Activated CD8-positive, alpha-beta T cell treated with anti-CD3 and anti-CD28 coated beads, Interleukin-2, amount 10 ng/mL, durations not matched to agents 7 days and 5 days (primary cell): ENCODE data around the gene TBC1D1. TPM values are rescaled to one million over a fixed set of nuclear protein-coding genes. Genes with fewer than 3 reads are reported as not detected.

ENCODE experiments used
- ATAC-seq: fragments of 150-1000 bp; cut with Tn5 transposase; one replicate; pipeline ENCODE4 v1.10.0; 2021; ENCODE audit warnings: moderate library complexity
- CTCF ChIA-PET: fragments of 350-600 bp; sonication (Branson Sonifier 250); formaldehyde crosslinking; loops from one replicate; lab custom pipeline; 2021; ENCODE audit warnings: antibody characterized with exemption; lab: Charles Lee
- POLR2A ChIA-PET: fragments of 350-600 bp; sonication (Branson Sonifier 250); formaldehyde crosslinking; loops from one replicate; lab custom pipeline; 2021; ENCODE audit warnings: antibody characterized with exemption; lab: Charles Lee
- DNase-seq: peaks from one replicate; pipeline ENCODE4 v3.0.0-alpha.2; 2020
- H3K27ac Mint-ChIP-seq: one replicate; pipeline ENCODE4 v1.8.0; 2021; ENCODE audit warnings: mild to moderate bottlenecking, mixed read lengths
- H3K27me3 Mint-ChIP-seq: one replicate; pipeline ENCODE4 v1.8.0; 2021; ENCODE audit warnings: low read depth, mixed read lengths
- H3K36me3 Mint-ChIP-seq: one replicate; pipeline ENCODE4 v1.8.0; 2021; ENCODE audit warnings: low read depth, mixed read lengths
- H3K4me1 Mint-ChIP-seq: one replicate; pipeline ENCODE4 v1.8.0; 2021; ENCODE audit warnings: low read depth, mixed read lengths
- H3K4me3 Mint-ChIP-seq: one replicate; pipeline ENCODE4 v1.8.0; 2021; ENCODE audit warnings: mild to moderate bottlenecking, mixed read lengths
- H3K9me3 Mint-ChIP-seq: one replicate; pipeline ENCODE4 v1.8.0; 2022; ENCODE audit warnings: mixed read lengths; ENCODE audit not compliant: insufficient read depth
- total RNA-seq, 2 experiments: library from RNA; stranded (reverse); gene quantifications; one replicate each; pipeline ENCODE4 v1.2.3, GENCODE V29; 2021

TBC1D1 gene
- total RNA-seq, 2 experiments from 2014 or later = 84.4 to 87.6 TPM

GRCh38 chr4:38139187-38139586 lies 248.3 kb downstream of the TBC1D1 start:
- Mint-ChIP-seq H3K27me3 (no peaks in the 10 kb centered on the region), H3K4me3 (no peak overlapping the region), H3K4me1 (peaks cover 13% of the 10 kb centered on the region), H3K27ac (no peak overlapping the region), H3K9me3 (no peaks in the 10 kb centered on the region), H3K36me3 (peaks cover 55% of the 10 kb centered on the region)
- ChIA-PET POLR2A (no interaction called here), CTCF (no interaction called here)
- DNase-seq (no peak), ATAC-seq (no peak)

GRCh38 chr4:38140643-38141203 lies 249.8 kb downstream of the TBC1D1 start:
- Mint-ChIP-seq H3K27ac (no peak overlapping the region), H3K9me3 (no peaks in the 10 kb centered on the region), H3K4me3 (no peak overlapping the region), H3K36me3 (peaks cover 43% of the 10 kb centered on the region), H3K27me3 (no peaks in the 10 kb centered on the region), H3K4me1 (peaks cover 11% of the 10 kb centered on the region)
- POLR2A ChIA-PET = no interaction called here
- CTCF ChIA-PET = no interaction called here
- no peak for ATAC-seq
- no peak for DNase-seq

GRCh38 chr4:38141808-38142500 lies 251.1 kb downstream of the TBC1D1 start:
- peaks cover 34% of the 10 kb centered on the region for H3K36me3 Mint-ChIP-seq
- no peaks in the 10 kb centered on the region for H3K9me3 Mint-ChIP-seq
- no peak overlapping the region for H3K27ac Mint-ChIP-seq
- no peak for ATAC-seq
- ChIA-PET POLR2A (interaction anchor here (1.6 kb wide), 1 partner anchor 19 kb away, joined by 3 read pairs; no protein-coding TSS in a partner anchor), CTCF (interaction anchor here (1.6 kb wide), 1 partner anchor 17 kb away, joined by 4 read pairs; no protein-coding TSS in a partner anchor)
- H3K4me3 Mint-ChIP-seq = no peak overlapping the region
- DNase-seq = no peak
- H3K4me1 Mint-ChIP-seq = peaks cover 11% of the 10 kb centered on the region
- H3K27me3 Mint-ChIP-seq = no peaks in the 10 kb centered on the region

- H3K36me3 Mint-ChIP-seq = peaks cover 15% of the 10 kb centered on the region
- CTCF ChIA-PET = interaction anchor here (0.8 to 1.6 kb wide), 3 partner anchors 8 to 14 kb away, joined by 3 to 4 read pairs (median 3); no protein-coding TSS in a partner anchor
- H3K4me1 Mint-ChIP-seq = peaks cover under 1% of the 10 kb centered on the region
- no peak overlapping the region for H3K27ac Mint-ChIP-seq
- POLR2A ChIA-PET = no interaction called here
- DNase-seq = no peak
- H3K9me3 Mint-ChIP-seq = no peaks in the 10 kb centered on the region
- ATAC-seq = no peak
- H3K4me3 Mint-ChIP-seq = no peak overlapping the region
- peaks cover 5% of the 10 kb centered on the region for H3K27me3 Mint-ChIP-seq
Measured at GRCh38 chr4:38144031-38144430, 253.1 kb downstream of the TBC1D1 start.

GRCh38 chr4:38145033-38145678 lies 254.3 kb downstream of the TBC1D1 start:
- H3K27ac Mint-ChIP-seq = no peak overlapping the region
- H3K9me3 Mint-ChIP-seq = no peaks in the 10 kb centered on the region
- no peaks in the 10 kb centered on the region for H3K4me1 Mint-ChIP-seq
- POLR2A ChIA-PET = interaction anchor here (1.2 kb wide), 1 partner anchor 13 kb away, joined by 3 read pairs; no protein-coding TSS in a partner anchor
- peaks cover 5% of the 10 kb centered on the region for H3K27me3 Mint-ChIP-seq
- DNase-seq (no peak), ATAC-seq (no peak)
- no peak overlapping the region for H3K4me3 Mint-ChIP-seq
- CTCF ChIA-PET = interaction anchor here (0.8 to 1.4 kb wide), 2 partner anchors 9 to 13 kb away, joined by 3 read pairs; no protein-coding TSS in a partner anchor
- peaks cover 3% of the 10 kb centered on the region for H3K36me3 Mint-ChIP-seq

GRCh38 chr4:38145741-38146140 lies 254.9 kb downstream of the TBC1D1 start:
- H3K27me3 Mint-ChIP-seq = peaks cover 5% of the 10 kb centered on the region
- DNase-seq (no peak), ATAC-seq (no peak)
- no peak overlapping the region for H3K4me3 Mint-ChIP-seq
- POLR2A ChIA-PET = interaction anchor here (1.2 kb wide), 1 partner anchor 13 kb away, joined by 3 read pairs; no protein-coding TSS in a partner anchor
- H3K36me3 Mint-ChIP-seq = no peaks in the 10 kb centered on the region
- CTCF ChIA-PET = no interaction called here
- no peak overlapping the region for H3K27ac Mint-ChIP-seq
- no peaks in the 10 kb centered on the region for H3K4me1 Mint-ChIP-seq
- H3K9me3 Mint-ChIP-seq = no peaks in the 10 kb centered on the region

- Mint-ChIP-seq H3K27ac (no peak overlapping the region), H3K4me1 (no peaks in the 10 kb centered on the region), H3K4me3 (no peak overlapping the region), H3K36me3 (no peaks in the 10 kb centered on the region), H3K27me3 (peaks cover 5% of the 10 kb centered on the region), H3K9me3 (no peaks in the 10 kb centered on the region)
- ChIA-PET POLR2A (interaction anchor here (0.6 kb wide), 1 partner anchor 32 kb away, joined by 4 read pairs; no protein-coding TSS in a partner anchor), CTCF (no interaction called here)
- ATAC-seq = no peak
- DNase-seq = no peak
Measured at GRCh38 chr4:38146383-38146782, 255.5 kb downstream of the TBC1D1 start.

- peaks cover 9% of the 10 kb centered on the region for H3K4me1 Mint-ChIP-seq
- H3K27ac Mint-ChIP-seq = no peak overlapping the region
- peaks cover 5% of the 10 kb centered on the region for H3K27me3 Mint-ChIP-seq
- no peak for DNase-seq
- H3K9me3 Mint-ChIP-seq = no peaks in the 10 kb centered on the region
- no peaks in the 10 kb centered on the region for H3K36me3 Mint-ChIP-seq
- no peak for ATAC-seq
- no peak overlapping the region for H3K4me3 Mint-ChIP-seq
- ChIA-PET POLR2A (no interaction called here), CTCF (no interaction called here)
Measured at GRCh38 chr4:38149472-38149996, 258.6 kb downstream of the TBC1D1 start.

- no peak for DNase-seq
- H3K36me3 Mint-ChIP-seq = no peaks in the 10 kb centered on the region
- H3K9me3 Mint-ChIP-seq = no peaks in the 10 kb centered on the region
- H3K4me1 Mint-ChIP-seq = peaks cover 15% of the 10 kb centered on the region
- CTCF ChIA-PET = no interaction called here
- no peak overlapping the region for H3K27ac Mint-ChIP-seq
- H3K27me3 Mint-ChIP-seq = peaks cover 5% of the 10 kb centered on the region
- ATAC-seq = no peak
- no peak overlapping the region for H3K4me3 Mint-ChIP-seq
- POLR2A ChIA-PET = no interaction called here
Measured at GRCh38 chr4:38149997-38150671, 259.2 kb downstream of the TBC1D1 start.

GRCh38 chr4:38150766-38151165 lies 259.9 kb downstream of the TBC1D1 start:
- ChIA-PET CTCF (no interaction called here), POLR2A (no interaction called here)
- Mint-ChIP-seq H3K4me1 (peaks cover 21% of the 10 kb centered on the region), H3K27me3 (peaks cover 5% of the 10 kb centered on the region), H3K9me3 (no peaks in the 10 kb centered on the region), H3K27ac (no peak overlapping the region), H3K4me3 (no peak overlapping the region), H3K36me3 (no peaks in the 10 kb centered on the region)
- DNase-seq (no peak), ATAC-seq (no peak)

GRCh38 chr4:38151873-38152272 lies 261.0 kb downstream of the TBC1D1 start:
- ATAC-seq = no peak
- CTCF ChIA-PET = interaction anchor here (2.3 kb wide), 1 partner anchor 19 kb away, joined by 10 read pairs; no protein-coding TSS in a partner anchor
- POLR2A ChIA-PET = no interaction called here

More at GRCh38 chr4:38151873-38152272, 261.0 kb downstream of the TBC1D1 start:
- Mint-ChIP-seq H3K4me3 (no peak overlapping the region), H3K27me3 (peaks cover 5% of the 10 kb centered on the region), H3K4me1 (peaks cover 24% of the 10 kb centered on the region), H3K9me3 (no peaks in the 10 kb centered on the region), H3K36me3 (no peaks in the 10 kb centered on the region), H3K27ac (no peak overlapping the region)
- DNase-seq = no peak
